H1 (cell line): Measurements from ENCODE around the gene GBF1. TPM values are rescaled to one million over a fixed set of nuclear protein-coding genes. Genes with fewer than 3 reads are reported as not detected.

Experiments
- polyA plus RNA-seq, 7 experiments: library from polyadenylated mRNA; depleted of rRNA in 3 of 7; stranded (reverse) in 5 of 7; unstranded in 2 of 7; fragments of >200 nt in 5 of 7; fragments of 200-250 nt in 2 of 7; gene quantifications; 1 replicate in 5 of 7; 2 replicates in 1 of 7; 4 replicates in 1 of 7; pipeline versions ENCODE4 v1.2.1 to v1.2.3, GENCODE V29; 2011 to 2013; ENCODE audit warnings: missing spikeins in 2 of 7, mixed read lengths in 2 of 7
- total RNA-seq: library from RNA; stranded (reverse); fragmentation: NEBNext Ultra II Directional; extraction: Animal tissue kit (Norgen Biotek cat#: 25700); gene quantifications from 2 replicates; pipeline ENCODE4 v1.2.1, GENCODE V29; 2021
- TF ChIP-seq, protein P1 (sequence below): fragments of 300-600 bp; sonication (generic); IDR thresholded peaks from 2 replicates; pipeline ENCODE4 v1.7.1; 2012; ENCODE audit warnings: low read length, moderate library complexity, mild to moderate bottlenecking, inconsistent platforms; ENCODE audit not compliant: insufficient replicate concordance

The GBF1 gene
- total and polyA plus RNA-seq, 2 of the 8 experiments (the other 6 are each of a cell fraction or from before 2014, with no cell fraction given): 11.0 to 25.5 TPM

DNA sequence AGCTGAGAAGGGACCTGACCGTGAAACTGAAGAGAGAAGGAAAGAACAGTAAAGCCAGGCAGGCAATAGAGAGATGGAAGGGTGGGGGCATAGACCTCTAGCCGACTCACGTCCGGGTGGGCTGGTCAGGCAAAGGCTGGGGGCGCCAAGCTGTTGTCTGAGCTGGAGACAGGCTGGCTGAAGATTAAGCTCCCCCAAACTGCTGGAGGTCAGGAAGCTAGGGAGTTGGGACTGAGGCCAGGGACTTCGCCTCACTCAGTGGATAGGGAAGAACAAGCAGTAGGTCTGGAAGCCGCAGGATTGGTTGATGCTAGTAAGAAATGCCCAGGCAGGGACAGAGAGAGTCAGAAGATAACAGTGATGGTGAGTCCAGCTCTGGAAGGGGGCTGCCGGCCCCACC lies 9.3 kb upstream of the GBF1 start (continued):
- TF ChIP-seq, protein P1, sequence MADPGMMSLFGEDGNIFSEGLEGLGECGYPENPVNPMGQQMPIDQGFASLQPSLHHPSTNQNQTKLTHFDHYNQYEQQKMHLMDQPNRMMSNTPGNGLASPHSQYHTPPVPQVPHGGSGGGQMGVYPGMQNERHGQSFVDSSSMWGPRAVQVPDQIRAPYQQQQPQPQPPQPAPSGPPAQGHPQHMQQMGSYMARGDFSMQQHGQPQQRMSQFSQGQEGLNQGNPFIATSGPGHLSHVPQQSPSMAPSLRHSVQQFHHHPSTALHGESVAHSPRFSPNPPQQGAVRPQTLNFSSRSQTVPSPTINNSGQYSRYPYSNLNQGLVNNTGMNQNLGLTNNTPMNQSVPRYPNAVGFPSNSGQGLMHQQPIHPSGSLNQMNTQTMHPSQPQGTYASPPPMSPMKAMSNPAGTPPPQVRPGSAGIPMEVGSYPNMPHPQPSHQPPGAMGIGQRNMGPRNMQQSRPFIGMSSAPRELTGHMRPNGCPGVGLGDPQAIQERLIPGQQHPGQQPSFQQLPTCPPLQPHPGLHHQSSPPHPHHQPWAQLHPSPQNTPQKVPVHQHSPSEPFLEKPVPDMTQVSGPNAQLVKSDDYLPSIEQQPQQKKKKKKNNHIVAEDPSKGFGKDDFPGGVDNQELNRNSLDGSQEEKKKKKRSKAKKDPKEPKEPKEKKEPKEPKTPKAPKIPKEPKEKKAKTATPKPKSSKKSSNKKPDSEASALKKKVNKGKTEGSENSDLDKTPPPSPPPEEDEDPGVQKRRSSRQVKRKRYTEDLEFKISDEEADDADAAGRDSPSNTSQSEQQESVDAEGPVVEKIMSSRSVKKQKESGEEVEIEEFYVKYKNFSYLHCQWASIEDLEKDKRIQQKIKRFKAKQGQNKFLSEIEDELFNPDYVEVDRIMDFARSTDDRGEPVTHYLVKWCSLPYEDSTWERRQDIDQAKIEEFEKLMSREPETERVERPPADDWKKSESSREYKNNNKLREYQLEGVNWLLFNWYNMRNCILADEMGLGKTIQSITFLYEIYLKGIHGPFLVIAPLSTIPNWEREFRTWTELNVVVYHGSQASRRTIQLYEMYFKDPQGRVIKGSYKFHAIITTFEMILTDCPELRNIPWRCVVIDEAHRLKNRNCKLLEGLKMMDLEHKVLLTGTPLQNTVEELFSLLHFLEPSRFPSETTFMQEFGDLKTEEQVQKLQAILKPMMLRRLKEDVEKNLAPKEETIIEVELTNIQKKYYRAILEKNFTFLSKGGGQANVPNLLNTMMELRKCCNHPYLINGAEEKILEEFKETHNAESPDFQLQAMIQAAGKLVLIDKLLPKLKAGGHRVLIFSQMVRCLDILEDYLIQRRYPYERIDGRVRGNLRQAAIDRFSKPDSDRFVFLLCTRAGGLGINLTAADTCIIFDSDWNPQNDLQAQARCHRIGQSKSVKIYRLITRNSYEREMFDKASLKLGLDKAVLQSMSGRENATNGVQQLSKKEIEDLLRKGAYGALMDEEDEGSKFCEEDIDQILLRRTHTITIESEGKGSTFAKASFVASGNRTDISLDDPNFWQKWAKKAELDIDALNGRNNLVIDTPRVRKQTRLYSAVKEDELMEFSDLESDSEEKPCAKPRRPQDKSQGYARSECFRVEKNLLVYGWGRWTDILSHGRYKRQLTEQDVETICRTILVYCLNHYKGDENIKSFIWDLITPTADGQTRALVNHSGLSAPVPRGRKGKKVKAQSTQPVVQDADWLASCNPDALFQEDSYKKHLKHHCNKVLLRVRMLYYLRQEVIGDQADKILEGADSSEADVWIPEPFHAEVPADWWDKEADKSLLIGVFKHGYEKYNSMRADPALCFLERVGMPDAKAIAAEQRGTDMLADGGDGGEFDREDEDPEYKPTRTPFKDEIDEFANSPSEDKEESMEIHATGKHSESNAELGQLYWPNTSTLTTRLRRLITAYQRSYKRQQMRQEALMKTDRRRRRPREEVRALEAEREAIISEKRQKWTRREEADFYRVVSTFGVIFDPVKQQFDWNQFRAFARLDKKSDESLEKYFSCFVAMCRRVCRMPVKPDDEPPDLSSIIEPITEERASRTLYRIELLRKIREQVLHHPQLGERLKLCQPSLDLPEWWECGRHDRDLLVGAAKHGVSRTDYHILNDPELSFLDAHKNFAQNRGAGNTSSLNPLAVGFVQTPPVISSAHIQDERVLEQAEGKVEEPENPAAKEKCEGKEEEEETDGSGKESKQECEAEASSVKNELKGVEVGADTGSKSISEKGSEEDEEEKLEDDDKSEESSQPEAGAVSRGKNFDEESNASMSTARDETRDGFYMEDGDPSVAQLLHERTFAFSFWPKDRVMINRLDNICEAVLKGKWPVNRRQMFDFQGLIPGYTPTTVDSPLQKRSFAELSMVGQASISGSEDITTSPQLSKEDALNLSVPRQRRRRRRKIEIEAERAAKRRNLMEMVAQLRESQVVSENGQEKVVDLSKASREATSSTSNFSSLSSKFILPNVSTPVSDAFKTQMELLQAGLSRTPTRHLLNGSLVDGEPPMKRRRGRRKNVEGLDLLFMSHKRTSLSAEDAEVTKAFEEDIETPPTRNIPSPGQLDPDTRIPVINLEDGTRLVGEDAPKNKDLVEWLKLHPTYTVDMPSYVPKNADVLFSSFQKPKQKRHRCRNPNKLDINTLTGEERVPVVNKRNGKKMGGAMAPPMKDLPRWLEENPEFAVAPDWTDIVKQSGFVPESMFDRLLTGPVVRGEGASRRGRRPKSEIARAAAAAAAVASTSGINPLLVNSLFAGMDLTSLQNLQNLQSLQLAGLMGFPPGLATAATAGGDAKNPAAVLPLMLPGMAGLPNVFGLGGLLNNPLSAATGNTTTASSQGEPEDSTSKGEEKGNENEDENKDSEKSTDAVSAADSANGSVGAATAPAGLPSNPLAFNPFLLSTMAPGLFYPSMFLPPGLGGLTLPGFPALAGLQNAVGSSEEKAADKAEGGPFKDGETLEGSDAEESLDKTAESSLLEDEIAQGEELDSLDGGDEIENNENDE: no peak
- TF ChIP-seq, all 59 proteins: peak for 0
